ENCODE results near the gene KRT33B. TPM values are rescaled to one million over a fixed set of nuclear protein-coding genes. Genes with fewer than 3 reads are reported as not detected.

KRT33B gene
- total and polyA plus RNA-seq, 2 of the 4 experiments (the other 2 are of a cell fraction): 0.18 to 0.22 TPM

GRCh38 chr17:41332239-41332638 lies 37.4 kb downstream of the KRT33B start:
- dilution Hi-C loops (cut with HindIII; ENCODE audit: low sequenced_read_pairs, unreplicated experiment) (no loop called here), in situ Hi-C loops (cut with MboI; ENCODE audit: low sequenced_read_pairs) (loop anchor here (5.0 kb wide), 1 partner anchor 330 kb away; no protein-coding TSS in a partner anchor), intact Hi-C loops (cut with micrococcal nuclease) (no loop called here)
- Histone ChIP-seq H3K9me3 (ENCODE audit: control insufficient read depth, insufficient read depth, low read length) (no peaks in the 10 kb centered on the region), H4K8ac (ENCODE audit: low read depth in 2 of 2, low read length in 2 of 2) (no peak overlapping the region), H2AK9ac (replicated peaks; ENCODE audit: low read depth, low read length, poor library complexity) (no peak overlapping the region), H3K4me2 (ENCODE audit: low read depth, low read length) (no peak overlapping the region), H3K27me3 (ENCODE audit: control insufficient read depth, insufficient read depth, low read length) (peaks cover 3% of the 10 kb centered on the region), H3K9me1 (ENCODE audit: insufficient read depth, low read length) (peaks cover 3% of the 10 kb centered on the region; the same call in 1 of the 2 replicates), H2AK5ac (ENCODE audit: low read depth, low read length) (no peak overlapping the region), H3K14ac (replicated peaks; ENCODE audit: low read depth, low read length) (no peak overlapping the region), H3K4me1 (ENCODE audit: control insufficient read depth, insufficient read depth, low read length) (no peaks in the 10 kb centered on the region), H3K36me3 (ENCODE audit: control insufficient read depth, insufficient read depth, low read length) (no peaks in the 10 kb centered on the region), H2BK120ac (ENCODE audit: low read depth, low read length) (no peak overlapping the region), H3K56ac (ENCODE audit: extremely low read depth, insufficient read depth, low read length) (no peak overlapping the region), H3K9ac (ENCODE audit: low read depth, low read length) (no peak overlapping the region), H4K5ac (ENCODE audit: low read depth, low read length) (no peak overlapping the region), H3K18ac (ENCODE audit: low read depth, low read length) (no peak overlapping the region), H4K20me1 (ENCODE audit: insufficient read depth, low read length) (no peaks in the 10 kb centered on the region), H3K4ac (ENCODE audit: low read depth, low read length) (no peak overlapping the region), H3K27ac (ENCODE audit: insufficient read depth, low read length) (no peak overlapping the region), H3K4me3 (ENCODE audit: insufficient read depth, low read depth, low read length) (no peak overlapping the region), H2BK5ac (ENCODE audit: low read depth, low read length, poor library complexity, severe bottlenecking) (no peak overlapping the region), H3K23ac (ENCODE audit: low read depth, low read length) (no peak overlapping the region), H2AFZ (replicated peaks; ENCODE audit: low read length, poor library complexity) (no peak overlapping the region), H3K79me1 (ENCODE audit: low read depth in 1 of 2, low read length in 2 of 2) (no peaks in the 10 kb centered on the region), H2BK15ac (ENCODE audit: low read depth, low read length) (no peak overlapping the region), H4K91ac (ENCODE audit: insufficient read depth, low read depth, low read length) (no peak overlapping the region), H2BK20ac (ENCODE audit: low read depth, low read length) (no peak overlapping the region)
- ChIA-PET CTCF (no interaction called here), POLR2A (ENCODE audit: unreplicated experiment) (no interaction called here)
- BruUV-seq (replicated peaks): no TSS peak
- no peak for TF ChIP-seq FOS (IDR thresholded peaks at IDR 0.05; ENCODE audit: low read depth, low read length)
- TF ChIP-seq CEBPB (IDR thresholded peaks at IDR 0.05; ENCODE audit: low read depth, low read length): no peak
- TF ChIP-seq MAZ (IDR thresholded peaks at IDR 0.05; ENCODE audit: borderline replicate concordance, low read depth, low read length): no peak
- DNase-seq (no peak), ATAC-seq (ENCODE audit: low read depth) (no peak)
- WGBS, 2 experiments (ENCODE audit: extremely low coverage in 2 of 2, insufficient read length in 1 of 2): 60% methylated on average over 1 of the region's 2 CpGs; no CpG with 5 or more reads in 1 of the 2 experiments

Data from IMR-90 (cell line).